GM19438 (cell line): ENCODE measurements around the gene GJA10.

Experiments
- ATAC-seq: cut with Tn5 transposase; IDR thresholded peaks from one replicate; pipeline ENCODE4 v1.9.1; 2021; ENCODE audit warnings: low read depth; ENCODE audit not compliant: unreplicated experiment

Gene GJA10

GRCh38 chr6:89916136-89916920 is 22.1 kb downstream of the GJA10 start:
- no peak for ATAC-seq

GRCh38 chr6:89917216-89917615 is 22.9 kb downstream of the GJA10 start:
- no peak for ATAC-seq

GRCh38 chr6:89917801-89918366 is 23.6 kb downstream of the GJA10 start:
- no peak for ATAC-seq

- ATAC-seq, result no peak
Observed at GRCh38 chr6:89921197-89921596, 26.9 kb downstream of the GJA10 start.

GRCh38 chr6:89921691-89922090 is 27.4 kb downstream of the GJA10 start:
- no peak for ATAC-seq

- no peak for ATAC-seq
Observed at GRCh38 chr6:89924231-89924630, 30.0 kb downstream of the GJA10 start.

- no peak for ATAC-seq
Observed at GRCh38 chr6:89925826-89926225, 31.6 kb downstream of the GJA10 start.

GRCh38 chr6:89927264-89927663 is 33.0 kb downstream of the GJA10 start:
- no peak for ATAC-seq

GRCh38 chr6:89927791-89928550 is 33.7 kb downstream of the GJA10 start:
- ATAC-seq, result no peak

GRCh38 chr6:89928604-89929003 is 34.3 kb downstream of the GJA10 start:
- ATAC-seq, result no peak

GRCh38 chr6:89930789-89931188 is 36.5 kb downstream of the GJA10 start:
- ATAC-seq, result no peak

GRCh38 chr6:89932245-89932802 is 38.1 kb downstream of the GJA10 start:
- no peak for ATAC-seq

GRCh38 chr6:89934685-89935366 is 40.6 kb downstream of the GJA10 start:
- ATAC-seq, result no peak

- no peak for ATAC-seq
Observed at GRCh38 chr6:89936177-89936576, 41.9 kb downstream of the GJA10 start.

- no peak for ATAC-seq
Observed at GRCh38 chr6:89938014-89938413, 43.7 kb downstream of the GJA10 start.

GRCh38 chr6:89939144-89939543 is 44.9 kb downstream of the GJA10 start:
- no peak for ATAC-seq

- peak; percentile 86 for ATAC-seq
Observed at GRCh38 chr6:89940225-89941027, 46.2 kb downstream of the GJA10 start.

- no peak for ATAC-seq
Observed at GRCh38 chr6:89941031-89941762, 46.9 kb downstream of the GJA10 start.

GRCh38 chr6:89941763-89942497 is 47.7 kb downstream of the GJA10 start:
- ATAC-seq, result no peak
